Measurements from ENCODE around the gene PPP1R9B. TPM values are rescaled to one million over a fixed set of nuclear protein-coding genes. Genes with fewer than 3 reads are reported as not detected.

PPP1R9B gene
- total and polyA plus RNA-seq, 2 donors (not counting 1 experiment from before 2014, with no cell fraction given): 80.7 to 220 TPM

GRCh38 chr17:50196036-50196435 lies 45.6 kb upstream of the PPP1R9B start:
- WGBS (ENCODE audit: insufficient coverage): 82% methylated on average over 5 of the region's 5 CpGs
- H3K27ac Mint-ChIP-seq: no peak overlapping the region

More at GRCh38 chr17:50196036-50196435, 45.6 kb upstream of the PPP1R9B start:
- ChIA-PET CTCF (interaction anchor here (0.8 to 2.7 kb wide), 9 partner anchors 8 to 102 kb away, joined by 3 to 49 read pairs (median 4); partner anchors contain the start of gene TMEM92), POLR2A (no interaction called here)
- H4K20me1 ChIP-seq (ENCODE audit: control insufficient read depth, insufficient read depth, low read length, poor library complexity, severe bottlenecking): no peaks in the 10 kb centered on the region
- DNase-seq (no peak), ATAC-seq (ENCODE audit: low read depth) (no peak)
- no peak overlapping the region for H3K27ac ChIP-seq (ENCODE audit: low read length in 2 of 2)
- no peak overlapping the region for H3K9ac ChIP-seq (ENCODE audit: low read length)
- TF ChIP-seq EZH2 (IDR thresholded peaks at IDR 0.05; ENCODE audit: borderline replicate concordance, insufficient read depth, low read depth, low read length, poor library complexity, severe bottlenecking) (no peak), CTCF (IDR thresholded peaks at IDR 0.05) (no peak)
- H2AFZ ChIP-seq (ENCODE audit: insufficient read depth, low read depth, low read length, poor library complexity, severe bottlenecking): no peak overlapping the region
- peaks cover 14% of the 10 kb centered on the region for H3K27me3 Mint-ChIP-seq
- H3K9me3 ChIP-seq (ENCODE audit: control extremely low read depth in 1 of 3, control insufficient read depth in 2 of 3, insufficient read depth in 1 of 3, low read length in 2 of 3): peaks cover 0 to 5% (median 0%) of the 10 kb centered on the region in 3 donors
- no peak overlapping the region for H3K4me2 ChIP-seq (replicated peaks; ENCODE audit: low read depth, low read length, poor library complexity, severe bottlenecking)
- no peak overlapping the region for H3K4me3 Mint-ChIP-seq
- H3K36me3 ChIP-seq (replicated peaks in 1 of 2; ENCODE audit: control extremely low read depth in 1 of 2, control insufficient read depth in 1 of 2, extremely low read depth in 1 of 2, insufficient read depth in 2 of 2, low read length in 1 of 2): no peaks in the 10 kb centered on the region
- H3K4me1 ChIP-seq (ENCODE audit: control insufficient read depth in 2 of 2, insufficient read depth in 2 of 2, low read length in 2 of 2): peaks cover 25 to 29% of the 10 kb centered on the region in 2 donors
- no peaks in the 10 kb centered on the region for H3K79me2 ChIP-seq (ENCODE audit: control insufficient read depth, insufficient read depth, low read length)
- peaks cover 33% of the 10 kb centered on the region for H3K4me1 Mint-ChIP-seq
- H3K9me3 Mint-ChIP-seq (ENCODE audit: insufficient read depth): no peaks in the 10 kb centered on the region
- intact Hi-C loops (cut with micrococcal nuclease): no loop called here
- peaks cover 0 to 20% (median 5%) of the 10 kb centered on the region in 4 experiments for H3K27me3 ChIP-seq (replicated peaks in 1 of 4; ENCODE audit: control extremely low read depth in 1 of 4, control insufficient read depth in 3 of 4, insufficient read depth in 4 of 4, low read length in 3 of 4)
- no peak overlapping the region for H3K4me3 ChIP-seq (ENCODE audit: control extremely low read depth in 1 of 5, extremely low read depth in 1 of 5, insufficient read depth in 1 of 5, low read depth in 2 of 5, low read length in 4 of 5)
